GM18526 (cell line): Measurements from ENCODE around the gene LAMB4.

Experiments used
- POLR2A ChIP-seq: IDR thresholded peaks from 3 replicates; pipeline ENCODE4 v1.6.1; 2011; ENCODE audit not compliant: insufficient read length; ENCODE audit errors: extremely low read depth

The LAMB4 gene

DNA sequence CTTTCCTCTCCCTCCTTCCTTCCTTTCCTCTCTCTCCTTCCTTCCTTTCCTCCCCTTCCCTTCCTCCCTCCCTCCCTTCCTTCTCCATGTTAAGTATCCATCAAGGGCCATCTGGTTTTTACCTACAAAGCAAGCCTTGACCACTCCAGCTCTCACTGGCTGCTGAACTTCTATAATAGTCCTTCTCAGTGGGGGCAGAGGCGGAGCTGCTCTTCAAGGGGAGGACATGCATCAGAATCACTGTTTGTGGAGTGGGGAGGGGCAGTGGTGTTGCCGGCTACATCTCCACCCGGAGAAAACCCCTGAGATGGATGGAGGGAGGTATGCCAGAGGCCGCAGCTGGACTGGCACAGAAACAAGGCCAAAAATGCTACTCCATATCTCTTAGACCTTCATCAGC lies 153.1 kb downstream of the LAMB4 start:
- TF ChIP-seq POLR2A = no peak

DNA sequence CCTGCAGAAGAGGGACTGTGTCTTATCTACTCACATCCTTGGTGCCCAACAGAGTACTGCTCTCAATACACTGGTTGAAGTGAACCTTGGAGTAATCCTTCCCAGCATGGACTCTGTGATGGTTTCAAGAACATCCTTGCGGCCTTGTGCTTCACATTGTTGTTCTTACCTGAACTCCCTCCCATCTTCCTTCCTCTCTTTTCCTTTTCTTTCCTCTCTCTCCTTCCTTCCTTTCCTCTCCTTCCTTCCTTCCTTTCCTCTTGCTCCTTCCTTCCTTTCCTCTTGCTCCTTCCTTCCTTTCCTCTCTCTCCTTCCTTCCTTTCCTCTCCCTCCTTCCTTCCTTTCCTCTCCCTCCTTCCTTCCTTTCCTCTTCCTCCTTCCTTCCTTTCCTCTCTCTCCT lies 153.5 kb downstream of the LAMB4 start:
- no peak for TF ChIP-seq POLR2A

DNA sequence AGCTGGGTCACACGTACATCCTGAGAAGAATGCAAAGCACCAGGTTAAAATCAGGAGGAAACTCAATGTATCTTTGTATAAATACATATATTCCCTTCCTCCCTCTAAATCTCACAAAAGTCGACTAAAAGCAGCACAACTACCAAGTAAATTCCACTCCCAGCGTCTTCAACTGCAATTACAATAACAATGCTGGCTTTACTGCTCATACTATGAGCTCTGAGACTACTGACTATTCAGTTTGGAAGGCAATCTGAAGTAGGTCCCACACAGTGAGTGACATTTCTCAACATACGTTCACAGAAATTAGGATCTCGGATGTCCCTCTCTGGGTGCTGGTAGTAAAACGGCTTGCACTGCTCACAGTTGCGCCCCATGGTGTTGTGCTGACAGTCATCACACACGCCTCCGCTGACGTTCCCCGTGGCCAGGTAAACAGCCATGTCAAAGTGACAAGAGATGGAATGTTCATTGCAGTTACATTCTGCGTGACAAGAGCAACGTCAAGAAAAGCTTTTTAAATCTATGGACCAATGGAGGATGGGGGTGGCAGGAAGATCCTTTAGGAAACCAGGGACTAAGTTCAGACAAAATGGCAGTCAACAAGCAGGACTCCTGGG lies 154.7 kb downstream of the LAMB4 start:
- TF ChIP-seq POLR2A = no peak

DNA sequence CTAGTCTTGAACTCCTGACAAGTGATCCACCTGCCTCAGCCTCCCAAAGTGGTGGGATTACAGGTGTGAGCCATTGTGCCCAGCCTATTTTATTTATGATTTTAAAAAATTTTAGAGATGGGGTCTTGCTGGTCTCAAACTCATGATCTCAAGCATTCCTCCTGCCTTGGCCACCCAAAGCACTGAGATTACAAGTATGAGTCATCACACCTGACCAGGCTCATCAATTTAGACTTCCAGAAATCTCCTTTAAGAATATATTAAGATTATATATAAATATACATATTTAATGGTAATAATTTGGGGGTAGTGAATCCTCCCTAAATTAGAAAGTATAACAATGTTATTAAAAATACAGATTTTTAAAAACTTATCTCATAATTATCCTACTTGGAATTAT lies 156.3 kb downstream of the LAMB4 start:
- TF ChIP-seq POLR2A = no peak
